B cell (primary cell): ENCODE results near the gene FEV. TPM values are rescaled to one million over a fixed set of nuclear protein-coding genes. Genes with fewer than 3 reads are reported as not detected.
"Not testable (repeated sequence)": the region's sequence is repeated elsewhere in the genome, so short reads cannot be mapped to it uniquely, and the experiment has no call there.

Experiments used
- ATAC-seq: fragments of 200-7000 bp; cut with Tn5 transposase; one replicate; pipeline ENCODE4 v1.10.0; 2021; ENCODE audit warnings: low read depth, mild to moderate bottlenecking, moderate number of reproducible peaks, moderate library complexity
- CTCF ChIA-PET: fragments of 350-600 bp; sonication (Branson Sonifier 250); formaldehyde crosslinking; loops from one replicate; lab custom pipeline; 2021; ENCODE audit warnings: antibody characterized with exemption, inconsistent platforms; lab: Charles Lee
- POLR2A ChIA-PET: fragments of 350-600 bp; sonication (Branson Sonifier 250); formaldehyde crosslinking; loops from one replicate; lab custom pipeline; 2021; ENCODE audit warnings: antibody characterized with exemption; lab: Charles Lee
- DNase-seq: peaks from one replicate; pipeline ENCODE4 v3.0.0; 2013
- H2AFZ ChIP-seq: 2 replicates; pipeline ENCODE4 v1.6.1; 2012; ENCODE audit warnings: mild to moderate bottlenecking, low read depth, low read length; ENCODE audit not compliant: insufficient read depth, poor library complexity, severe bottlenecking
- H3K27ac ChIP-seq, 2 donors: 1 replicate in 1 of 2; 2 replicates in 1 of 2; pipeline ENCODE4 v1.5.1; 2012 to 2013; ENCODE audit warnings: low read length in 2 of 2, mild to moderate bottlenecking in 2 of 2, moderate library complexity in 1 of 2
- H3K27me3 ChIP-seq, 4 experiments: fragments of 200-600 bp in 1 of 4; sonication (generic) in 1 of 4; replicated peaks in 1 of 4; 1 replicate in 2 of 4; 2 replicates in 2 of 4; pipeline versions ENCODE4 v1.6.1 to v1.7.0; 2013 to 2016; ENCODE audit warnings: low read length in 3 of 4, mild to moderate bottlenecking in 2 of 4, mixed read lengths in 1 of 4, moderate library complexity in 1 of 4; ENCODE audit not compliant: insufficient read depth in 4 of 4, control insufficient read depth in 3 of 4; ENCODE audit errors: control extremely low read depth in 1 of 4
- H3K36me3 ChIP-seq, 2 experiments: replicated peaks in 1 of 2; 1 replicate in 1 of 2; 2 replicates in 1 of 2; pipeline versions ENCODE4 v1.6.1 to v1.7.1; 2013; ENCODE audit warnings: low read length in 1 of 2; ENCODE audit not compliant: insufficient read depth in 2 of 2, control insufficient read depth in 1 of 2; ENCODE audit errors: control extremely low read depth in 1 of 2, extremely low read depth in 1 of 2
- H3K4me1 ChIP-seq, 2 donors: fragments of 200-600 bp in 1 of 2; sonication (generic) in 1 of 2; 1 replicate in 1 of 2; 2 replicates in 1 of 2; pipeline versions ENCODE4 v1.5.1 to v1.6.1; 2013 to 2017; ENCODE audit warnings: low read length in 2 of 2; ENCODE audit not compliant: control insufficient read depth in 2 of 2, insufficient read depth in 2 of 2
- H3K4me2 ChIP-seq: replicated peaks from 2 replicates; pipeline ENCODE3; 2012; ENCODE audit warnings: mild to moderate bottlenecking, low read depth, low read length; ENCODE audit not compliant: poor library complexity, severe bottlenecking
- H3K4me3 ChIP-seq, 5 experiments: fragments of 200-600 bp in 1 of 5; sonication (generic) in 1 of 5; 1 replicate in 3 of 5; 2 replicates in 2 of 5; pipeline versions ENCODE4 v1.5.1 to v1.7.0; 2011 to 2016; ENCODE audit warnings: low read length in 4 of 5, mild to moderate bottlenecking in 4 of 5, low read depth in 2 of 5, control low read depth in 1 of 5, moderate library complexity in 1 of 5; ENCODE audit not compliant: insufficient read depth in 1 of 5; ENCODE audit errors: control extremely low read depth in 1 of 5, extremely low read depth in 1 of 5
- H3K79me2 ChIP-seq: fragments of 200-600 bp; sonication (generic); one replicate; pipeline ENCODE4 v1.6.0; 2016; ENCODE audit warnings: low read length; ENCODE audit not compliant: control insufficient read depth, insufficient read depth
- H3K9ac ChIP-seq: fragments of 200-600 bp; sonication (generic); 2 replicates; pipeline ENCODE4 v1.6.1; 2017; ENCODE audit warnings: mild to moderate bottlenecking, low read length, moderate library complexity
- H3K9me3 ChIP-seq, 3 donors: one replicate each; pipeline versions ENCODE4 v1.6.1 to v1.7.1; 2013; ENCODE audit warnings: low read length in 2 of 3; ENCODE audit not compliant: control insufficient read depth in 2 of 3, insufficient read depth in 1 of 3; ENCODE audit errors: control extremely low read depth in 1 of 3
- H4K20me1 ChIP-seq: 2 replicates; pipeline ENCODE4 v1.6.0; 2012; ENCODE audit warnings: mild to moderate bottlenecking, low read length; ENCODE audit not compliant: insufficient read depth, control insufficient read depth, poor library complexity, severe bottlenecking
- H3K27ac Mint-ChIP-seq: one replicate; pipeline ENCODE4 v1.8.0; 2021; ENCODE audit warnings: mixed read lengths
- H3K27me3 Mint-ChIP-seq: one replicate; pipeline ENCODE4 v1.8.0; 2021; ENCODE audit warnings: mixed read lengths
- H3K4me1 Mint-ChIP-seq: one replicate; pipeline ENCODE4 v1.8.0; 2021; ENCODE audit warnings: mixed read lengths
- H3K4me3 Mint-ChIP-seq: one replicate; pipeline ENCODE4 v1.8.0; 2021; ENCODE audit warnings: mixed read lengths
- H3K9me3 Mint-ChIP-seq: one replicate; pipeline ENCODE4 v1.8.0; 2022; ENCODE audit warnings: mixed read lengths; ENCODE audit not compliant: insufficient read depth
- CTCF ChIP-seq: fragments of 200-600 bp; IDR thresholded peaks from one replicate; pipeline ENCODE4 v1.8.0; 2022; ENCODE audit warnings: antibody characterized with exemption, mild to moderate bottlenecking
- EZH2 ChIP-seq: IDR thresholded peaks from 2 replicates; pipeline ENCODE4 v1.6.1; 2012; ENCODE audit warnings: borderline replicate concordance, low read depth, mild to moderate bottlenecking, moderate library complexity, low read length; ENCODE audit not compliant: insufficient read depth, poor library complexity, severe bottlenecking
- WGBS: methylation state at CpG from one replicate; pipeline ENCODE4 v1.1.5; 2013; ENCODE audit warnings: missing lambda C conversion rate; ENCODE audit not compliant: insufficient coverage; 5-methylcytosine and 5-hydroxymethylcytosine counted together
- intact Hi-C: fragments of 100-400 bp; cut with micrococcal nuclease; formaldehyde crosslinking; loops from one replicate; pipeline ENCODE4 v1.10.0; 2022
- polyA plus RNA-seq: library from polyadenylated mRNA; depleted of rRNA; stranded (reverse); fragments of >200 nt; gene quantifications from 2 replicates; pipeline ENCODE4 v1.2.3, GENCODE V29; 2012
- small RNA-seq: library from RNA; depleted of rRNA; stranded (forward); fragments of <200 nt; gene quantifications from one replicate; pipeline ENCODE3, GENCODE V24; 2012; ENCODE audit warnings: low replicate concordance, low read depth; ENCODE audit not compliant: insufficient read length
- total RNA-seq, 2 donors: library from RNA; stranded (reverse); fragments of 120-200 nt in 1 of 2; gene quantifications; 1 replicate in 1 of 2; 2 replicates in 1 of 2; pipeline versions ENCODE4 v1.2.3 to v1.2.4, GENCODE V29; 2013 to 2022

Gene FEV
- total and polyA plus RNA-seq, 2 donors (not counting 1 experiment from before 2014, with no cell fraction given): not detected

GRCh38 chr2:218944759-218945404 lies 40.1 kb downstream of the FEV start:
- Histone ChIP-seq H2AFZ (no peak overlapping the region), H3K27ac (no peak overlapping the region), H3K79me2 (no peaks in the 10 kb centered on the region), H3K4me1 (no peaks in the 10 kb centered on the region), H3K4me3 (no peak overlapping the region), H3K4me2 (no peak overlapping the region), H3K9ac (no peak overlapping the region), H4K20me1 (no peaks in the 10 kb centered on the region), H3K36me3 (no peaks in the 10 kb centered on the region), H3K9me3 (no peaks in the 10 kb centered on the region), H3K27me3 (peaks cover 0 to 31% (median 15%) of the 10 kb centered on the region in 4 experiments)
- 70% methylated on average over 1 of the region's 1 CpG for WGBS
- H3K27ac Mint-ChIP-seq: no peak overlapping the region
- DNase-seq (no peak), ATAC-seq (no peak)
- intact Hi-C loops: no loop called here
- TF ChIP-seq EZH2 (no peak), CTCF (no peak)
- ChIA-PET POLR2A (no interaction called here), CTCF (interaction anchor here (0.7 kb wide), 1 partner anchor 84 kb away, joined by 3 read pairs; no protein-coding TSS in a partner anchor)
- H3K4me1 Mint-ChIP-seq: no peaks in the 10 kb centered on the region
- H3K9me3 Mint-ChIP-seq: no peaks in the 10 kb centered on the region
- no peak overlapping the region for H3K4me3 Mint-ChIP-seq
- H3K27me3 Mint-ChIP-seq: peaks cover 54% of the 10 kb centered on the region

- peaks cover 32% of the 10 kb centered on the region for H3K27me3 Mint-ChIP-seq
- H3K27ac Mint-ChIP-seq, H3K4me1 Mint-ChIP-seq, H4K20me1 ChIP-seq, H2AFZ ChIP-seq, POLR2A ChIA-PET, H3K79me2 ChIP-seq, intact Hi-C loops, CTCF ChIA-PET, H3K4me3 ChIP-seq, ATAC-seq, H3K27me3 ChIP-seq, H3K4me2 ChIP-seq, H3K9ac ChIP-seq, H3K27ac ChIP-seq, H3K4me3 Mint-ChIP-seq, H3K9me3 ChIP-seq, H3K4me1 ChIP-seq, H3K36me3 ChIP-seq, DNase-seq, H3K9me3 Mint-ChIP-seq: not testable (repeated sequence)
- no CpG with 5 or more reads among the region's 25 CpGs for WGBS
These were observed 53.2 kb downstream of the FEV start for GRCh38 chr2:218931751-218932150.

Small RNAs within 50 kb of the gene (small RNA-seq; reads per million reads assigned to genes)
- not detected for gene MIR375

Other genes with a start within 250 kb of the FEV start
- gene CYP27A1, start 203.0 kb downstream of the FEV start, total RNA-seq: 0.29 and 0.39 TPM in 2 replicates
- gene CYP27A1, start 203.0 kb downstream of the FEV start, polyA plus RNA-seq: 0.25 and 1.1 TPM in 2 replicates
- gene PRKAG3, start 153.4 kb downstream of the FEV start, total RNA-seq: not detected in 2 replicates
- not detected in 2 replicates for gene PRKAG3, start 153.4 kb downstream of the FEV start, polyA plus RNA-seq
- 0.84 and 1.2 TPM in 2 replicates for gene WNT6, start 125.4 kb downstream of the FEV start, total RNA-seq
- 0.75 and 2.0 TPM in 2 replicates for gene WNT6, start 125.4 kb downstream of the FEV start, polyA plus RNA-seq
- gene WNT10A, start 104.3 kb downstream of the FEV start, total RNA-seq: 36.6 and 44.9 TPM in 2 replicates
- 15.2 and 24.5 TPM in 2 replicates for gene WNT10A, start 104.3 kb downstream of the FEV start, polyA plus RNA-seq
- 0.12 TPM in 1 of 2 replicates, not detected in the other for gene CDK5R2, start 25.5 kb downstream of the FEV start, total RNA-seq
- gene CDK5R2, start 25.5 kb downstream of the FEV start, polyA plus RNA-seq: not detected in 2 replicates
- gene CRYBA2, start 8.2 kb upstream of the FEV start, total RNA-seq: not detected in 2 replicates
- gene CRYBA2, start 8.2 kb upstream of the FEV start, polyA plus RNA-seq: not detected in 2 replicates
- not detected in 2 replicates for gene CFAP65, start 56.3 kb upstream of the FEV start, total RNA-seq
- not detected in 2 replicates for gene CFAP65, start 56.3 kb upstream of the FEV start, polyA plus RNA-seq
- 0.22 TPM in 1 of 2 replicates, not detected in the other for gene IHH, start 75.7 kb upstream of the FEV start, total RNA-seq
- 0.15 TPM in 1 of 2 replicates, not detected in the other for gene IHH, start 75.7 kb upstream of the FEV start, polyA plus RNA-seq
- 20.3 and 25.0 TPM in 2 replicates for gene NHEJ1, start 175.6 kb upstream of the FEV start, total RNA-seq
- 13.0 and 14.9 TPM in 2 replicates for gene NHEJ1, start 175.6 kb upstream of the FEV start, polyA plus RNA-seq
- 15.2 and 16.6 TPM in 2 replicates for gene SLC23A3, start 184.8 kb upstream of the FEV start, total RNA-seq
- gene SLC23A3, start 184.8 kb upstream of the FEV start, polyA plus RNA-seq: 2.2 and 2.4 TPM in 2 replicates
- gene CNPPD1, start 191.7 kb upstream of the FEV start, total RNA-seq: 146 and 150 TPM in 2 replicates
- gene CNPPD1, start 191.7 kb upstream of the FEV start, polyA plus RNA-seq: 159 and 204 TPM in 2 replicates
- gene RETREG2, start 193.1 kb upstream of the FEV start, total RNA-seq: 86.3 and 102 TPM in 2 replicates
- gene RETREG2, start 193.1 kb upstream of the FEV start, polyA plus RNA-seq: 45.4 and 46.7 TPM in 2 replicates
- gene ZFAND2B, start 221.6 kb upstream of the FEV start, total RNA-seq: 55.2 and 58.7 TPM in 2 replicates
- gene ZFAND2B, start 221.6 kb upstream of the FEV start, polyA plus RNA-seq: 115 and 116 TPM in 2 replicates
- gene ABCB6, start 233.8 kb upstream of the FEV start, total RNA-seq: 10.5 and 12.3 TPM in 2 replicates
- 11.6 and 15.3 TPM in 2 replicates for gene ABCB6, start 233.8 kb upstream of the FEV start, polyA plus RNA-seq
- gene ATG9A, start 244.5 kb upstream of the FEV start, total RNA-seq: 59.4 and 65.5 TPM in 2 replicates
- 41.8 and 42.7 TPM in 2 replicates for gene ATG9A, start 244.5 kb upstream of the FEV start, polyA plus RNA-seq
- gene ANKZF1, start 244.6 kb upstream of the FEV start, total RNA-seq: 181 and 199 TPM in 2 replicates
- 152 and 180 TPM in 2 replicates for gene ANKZF1, start 244.6 kb upstream of the FEV start, polyA plus RNA-seq